Measurements from ENCODE around the gene KCNK4.
A peak's percentile ranks its signal among the peaks of the same experiment; 100 is the strongest.

GRCh38 chr11:64317961-64318765 is 27.1 kb downstream of the KCNK4 start, which contains the start of gene PRDX5:
- TF ChIP-seq CTCF (IDR thresholded peaks at IDR 0.05; ENCODE audit: poor library complexity, severe bottlenecking) = peak; percentile 82
- TF ChIP-seq SMC3 (conservative IDR thresholded peaks at IDR 0.05; ENCODE audit: poor library complexity) = peak; percentile 75

Data from neural cell (in vitro differentiated cells).